ENCODE measurements around the gene SHISAL2B. TPM values are rescaled to one million over a fixed set of nuclear protein-coding genes. Genes with fewer than 3 reads are reported as not detected.
A peak's percentile ranks its signal among the peaks of the same experiment; 100 is the strongest.

The SHISAL2B gene
- total RNA-seq, 4 donors from 2014 or later = not detected

DNA sequence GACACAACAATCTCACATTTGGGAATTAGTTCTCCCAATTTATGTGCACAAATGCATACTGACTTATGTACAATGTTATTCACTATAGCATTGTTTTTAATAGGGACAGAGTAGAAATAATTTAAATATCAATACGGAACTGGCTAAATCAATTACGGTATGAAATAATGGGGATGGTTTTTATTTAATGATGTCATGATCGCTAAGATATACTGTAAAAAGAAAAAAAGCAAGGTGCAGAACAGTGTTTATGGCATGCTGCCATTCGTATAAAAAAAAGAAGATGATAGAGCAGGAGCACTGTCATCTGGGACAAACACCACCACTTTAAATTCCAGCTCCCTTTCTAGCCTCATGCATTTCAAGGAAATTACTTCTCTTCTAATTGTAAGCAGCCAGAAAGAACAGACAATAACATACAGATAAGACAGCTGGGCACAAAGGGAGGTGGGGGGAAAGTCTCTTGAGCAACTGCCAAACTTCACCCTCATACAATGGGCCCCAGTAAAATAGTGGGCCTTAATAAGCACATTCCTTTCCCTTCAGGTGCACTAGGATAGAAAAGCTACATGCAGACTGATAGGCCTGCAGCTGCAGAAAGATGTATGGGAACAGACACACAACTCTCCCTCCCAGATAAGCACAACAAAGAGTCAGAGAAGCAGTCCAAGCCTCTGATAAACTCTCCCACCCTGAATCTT is 69.8 kb downstream of the SHISAL2B start:
- H3K27me3 ChIP-seq = no peaks in the 10 kb centered on the region
- peaks cover 0 to under 1% (median 0%) of the 10 kb centered on the region in 4 donors for H3K4me1 ChIP-seq
- no peaks in the 10 kb centered on the region for H3K9me3 ChIP-seq
- DNase-seq = no peak
- no peak overlapping the region for H3K4me3 ChIP-seq
- H3K27ac ChIP-seq = no peak overlapping the region
- peaks cover 0 to 11% (median 0%) of the 10 kb centered on the region in 3 donors for H3K36me3 ChIP-seq
- TF ChIP-seq POLR2A (IDR thresholded peaks at IDR 0.05) = no peak
- TF ChIP-seq, protein P1, sequence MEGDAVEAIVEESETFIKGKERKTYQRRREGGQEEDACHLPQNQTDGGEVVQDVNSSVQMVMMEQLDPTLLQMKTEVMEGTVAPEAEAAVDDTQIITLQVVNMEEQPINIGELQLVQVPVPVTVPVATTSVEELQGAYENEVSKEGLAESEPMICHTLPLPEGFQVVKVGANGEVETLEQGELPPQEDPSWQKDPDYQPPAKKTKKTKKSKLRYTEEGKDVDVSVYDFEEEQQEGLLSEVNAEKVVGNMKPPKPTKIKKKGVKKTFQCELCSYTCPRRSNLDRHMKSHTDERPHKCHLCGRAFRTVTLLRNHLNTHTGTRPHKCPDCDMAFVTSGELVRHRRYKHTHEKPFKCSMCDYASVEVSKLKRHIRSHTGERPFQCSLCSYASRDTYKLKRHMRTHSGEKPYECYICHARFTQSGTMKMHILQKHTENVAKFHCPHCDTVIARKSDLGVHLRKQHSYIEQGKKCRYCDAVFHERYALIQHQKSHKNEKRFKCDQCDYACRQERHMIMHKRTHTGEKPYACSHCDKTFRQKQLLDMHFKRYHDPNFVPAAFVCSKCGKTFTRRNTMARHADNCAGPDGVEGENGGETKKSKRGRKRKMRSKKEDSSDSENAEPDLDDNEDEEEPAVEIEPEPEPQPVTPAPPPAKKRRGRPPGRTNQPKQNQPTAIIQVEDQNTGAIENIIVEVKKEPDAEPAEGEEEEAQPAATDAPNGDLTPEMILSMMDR (IDR thresholded peaks at IDR 0.05) = no peak

DNA sequence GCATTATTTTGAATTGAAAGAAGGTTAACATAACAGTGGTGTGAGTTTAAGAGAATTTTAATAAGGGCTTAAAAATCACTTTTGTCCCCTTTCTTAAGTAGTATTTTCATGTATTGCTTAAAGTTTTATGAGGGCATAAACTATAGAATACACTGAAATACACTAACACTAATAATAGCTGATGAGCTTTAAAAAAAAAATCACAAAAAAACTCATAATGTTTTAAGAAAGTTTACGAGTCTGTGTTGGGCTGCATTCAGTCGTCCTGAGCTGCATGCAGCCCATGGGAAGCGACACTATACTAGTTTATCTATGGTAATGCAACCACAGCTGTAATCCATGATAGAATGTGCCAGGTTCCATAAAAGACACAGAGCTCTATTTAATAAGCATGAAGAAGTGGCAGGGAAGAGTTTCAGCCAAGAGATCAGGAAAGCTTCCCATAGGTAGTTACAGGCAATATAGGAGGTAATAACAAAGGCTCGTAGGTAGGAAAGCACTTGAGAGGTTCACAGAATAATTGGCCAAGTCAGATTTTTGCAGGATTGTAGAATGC is 73.7 kb downstream of the SHISAL2B start:
- Histone ChIP-seq H3K9me3 (no peaks in the 10 kb centered on the region), H3K27me3 (no peaks in the 10 kb centered on the region), H3K36me3 (peaks cover 0 to 11% (median 0%) of the 10 kb centered on the region in 3 donors), H3K4me1 (peaks cover 0 to 24% (median 2%) of the 10 kb centered on the region in 4 donors), H3K4me3 (no peak overlapping the region), H3K27ac (no peak overlapping the region)
- TF ChIP-seq POLR2A (IDR thresholded peaks at IDR 0.05) = no peak
- TF ChIP-seq, protein P1 (IDR thresholded peaks at IDR 0.05) = no peak
- DNase-seq = no peak

DNA sequence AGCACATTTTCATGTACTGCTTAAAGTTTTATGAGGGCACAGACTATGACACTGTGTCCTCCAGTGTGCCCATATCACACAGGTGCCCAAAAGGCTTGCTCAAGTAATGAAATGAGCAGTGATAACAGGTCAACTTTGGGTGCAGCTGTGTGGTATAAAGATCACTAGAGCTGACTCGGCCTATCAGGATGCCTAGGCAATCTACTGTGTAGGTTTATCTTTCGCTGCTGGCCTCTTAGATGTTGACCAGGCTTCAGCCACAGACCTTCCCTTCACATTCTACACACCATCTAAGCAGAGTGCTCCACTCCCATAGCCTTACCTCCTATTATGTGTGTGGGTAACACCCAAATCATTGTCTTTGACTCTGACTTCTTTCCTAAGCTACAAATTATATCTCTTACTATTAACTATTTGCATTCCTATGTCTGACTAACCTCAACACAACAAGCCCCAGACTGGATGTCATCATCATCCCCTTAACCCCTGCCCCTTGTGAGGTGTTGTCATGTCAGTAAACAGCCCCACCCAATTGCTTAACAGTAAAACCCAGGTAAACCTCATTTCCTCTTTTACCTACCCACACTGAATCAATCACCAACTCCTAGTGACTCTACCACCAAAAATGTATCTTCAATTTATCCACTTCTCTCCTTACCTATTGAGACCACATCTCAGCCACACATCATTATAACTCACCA is 75.7 kb downstream of the SHISAL2B start:
- Histone ChIP-seq H3K27me3 (no peaks in the 10 kb centered on the region), H3K27ac (peak overlapping the region in 1 of 4 donors; percentile 27), H3K4me1 (peaks cover 0 to 41% (median 5%) of the 10 kb centered on the region in 4 donors), H3K36me3 (peaks cover 0 to 11% (median 0%) of the 10 kb centered on the region in 3 donors), H3K4me3 (no peak overlapping the region), H3K9me3 (no peaks in the 10 kb centered on the region)
- peak in 1 of 3 donors; percentile 48 for DNase-seq
- TF ChIP-seq, protein P1 (IDR thresholded peaks at IDR 0.05) = no peak
- TF ChIP-seq POLR2A (IDR thresholded peaks at IDR 0.05) = no peak

DNA sequence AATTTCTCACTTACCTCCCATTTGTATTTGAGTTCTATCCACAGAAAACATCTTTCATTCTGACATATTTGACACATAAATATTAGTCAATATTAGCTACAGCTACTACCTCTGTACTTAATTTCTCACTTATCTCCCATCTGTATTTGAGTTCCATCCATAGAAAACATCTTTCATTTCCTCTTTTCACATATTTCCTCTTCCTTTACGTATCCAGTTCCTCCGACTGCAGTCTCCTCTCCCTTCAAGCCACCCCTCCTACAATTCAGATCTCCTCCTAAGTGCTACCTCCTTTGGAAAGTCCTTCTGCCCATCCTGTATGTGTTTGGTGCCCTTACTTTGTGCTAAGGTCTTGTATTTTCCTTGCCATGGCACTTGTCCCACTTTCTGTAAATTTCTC is 76.6 kb downstream of the SHISAL2B start:
- Histone ChIP-seq H3K9me3 (no peaks in the 10 kb centered on the region), H3K4me1 (peaks cover 0 to 41% (median 5%) of the 10 kb centered on the region in 4 donors), H3K36me3 (peaks cover 0 to 11% (median 0%) of the 10 kb centered on the region in 3 donors), H3K27ac (no peak overlapping the region), H3K27me3 (no peaks in the 10 kb centered on the region), H3K4me3 (peak overlapping the region in 2 of 4 donors; percentile 81 to 86)
- no peak for TF ChIP-seq POLR2A (IDR thresholded peaks at IDR 0.05)
- TF ChIP-seq, protein P1 (IDR thresholded peaks at IDR 0.05) = no peak
- no peak for DNase-seq

Other genes with a start within 250 kb of the SHISAL2B start
- 1 to 10 TPM in 2 of 4 donors, under 1 TPM in 2; 0.35 to 2.5 (median 1.2) TPM for gene RGS7BP, start 184.5 kb upstream of the SHISAL2B start, total RNA-seq
- gene SREK1IP1, start 78.2 kb downstream of the SHISAL2B start, total RNA-seq = 1 to 10 TPM; 5.8 to 7.0 (median 6.6) TPM
- gene CWC27, start 78.4 kb downstream of the SHISAL2B start, total RNA-seq = 10 to 100 TPM; 10.9 to 24.8 (median 13.6) TPM

Measured in Peyer's patch (tissue), 4 donors.